NCI-H1694 treated with DMSO at 0.1 percent for 48 hours (cell line): ENCODE results near the gene AGAP5.
"Not testable (repeated sequence)": the region's sequence is repeated elsewhere in the genome, so short reads cannot be mapped to it uniquely, and the experiment has no call there.

Experiments used
- DNase-seq: peaks from one replicate; lab custom pipeline; 2025; lab: John Stamatoyannopoulos, UW

The AGAP5 gene

DNA sequence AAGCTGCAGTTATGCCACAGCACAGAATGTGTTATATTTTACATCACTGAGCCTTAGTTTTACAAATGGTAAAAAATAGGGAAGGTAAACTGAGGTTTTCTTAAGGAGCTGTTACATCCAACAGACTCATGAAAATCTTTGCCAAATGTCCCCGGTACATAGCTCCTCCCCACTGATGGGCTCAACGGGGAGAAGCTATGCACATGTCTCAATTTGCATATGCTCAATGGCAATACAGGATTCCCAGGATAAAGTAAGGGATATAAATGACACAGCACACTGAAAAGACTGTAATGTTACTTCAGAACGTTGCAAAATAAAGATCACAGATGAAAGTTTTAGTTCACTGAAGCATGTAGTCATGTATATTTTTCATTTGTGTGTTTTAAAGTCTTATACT lies 16.6 kb upstream of the AGAP5 start:
- not testable (repeated sequence) for DNase-seq

GRCh38 chr10:73713912-73714311 lies 16.0 kb upstream of the AGAP5 start:
- not testable (repeated sequence) for DNase-seq

- not testable (repeated sequence) for DNase-seq
Measured at GRCh38 chr10:73711683-73712082, 13.8 kb upstream of the AGAP5 start.

DNA sequence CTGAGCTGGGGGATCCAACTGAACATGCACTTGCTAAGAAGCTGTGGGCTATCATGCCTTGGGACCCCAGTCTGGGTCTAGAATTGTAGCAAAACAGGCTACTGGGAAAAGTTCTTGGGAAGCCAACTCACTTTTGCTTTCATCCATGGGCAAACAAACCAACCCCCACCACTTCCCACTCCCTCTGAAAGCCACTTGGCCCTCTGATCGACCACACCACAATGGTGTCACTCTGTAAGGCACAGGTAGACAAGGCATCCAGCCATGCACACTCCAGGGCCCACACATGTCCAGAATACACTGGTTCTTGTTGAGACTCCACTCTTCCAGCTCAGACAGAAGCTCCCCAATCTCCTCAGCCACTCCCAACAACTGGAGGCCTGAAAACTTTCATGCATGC lies 10.2 kb upstream of the AGAP5 start:
- DNase-seq: not testable (repeated sequence)

- not testable (repeated sequence) for DNase-seq
Measured at GRCh38 chr10:73707628-73708027, 9.7 kb upstream of the AGAP5 start.

GRCh38 chr10:73706488-73706887 lies 8.6 kb upstream of the AGAP5 start:
- not testable (repeated sequence) for DNase-seq

DNA sequence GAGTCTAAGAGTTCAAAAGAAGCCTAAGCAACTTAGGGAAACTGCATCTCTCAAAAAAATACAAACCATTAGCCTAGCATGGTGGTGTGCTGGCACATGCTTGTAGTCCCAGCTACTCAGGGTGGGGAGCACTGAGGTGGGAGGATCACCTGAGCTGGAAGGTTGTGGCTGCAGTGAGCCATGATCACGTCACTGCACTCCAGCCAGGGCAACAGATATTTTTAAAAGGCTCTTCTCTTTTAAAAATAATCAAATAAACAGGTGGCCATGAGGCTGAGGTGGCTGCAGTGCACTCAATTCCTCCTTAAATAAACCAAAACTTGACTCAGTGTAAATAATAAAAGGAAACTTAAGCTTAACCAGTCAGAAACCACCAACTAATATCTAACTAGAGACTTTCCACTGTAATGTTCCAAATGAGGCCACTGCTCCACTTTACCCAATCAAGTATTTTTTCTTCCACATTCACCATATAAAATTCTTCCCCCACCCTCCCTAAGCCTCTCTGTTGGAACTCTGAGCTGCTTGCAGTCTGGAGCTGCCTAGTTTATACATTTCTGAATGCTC lies 7.7 kb upstream of the AGAP5 start:
- DNase-seq: not testable (repeated sequence)

- not testable (repeated sequence) for DNase-seq
Measured at GRCh38 chr10:73703924-73704323, 6.0 kb upstream of the AGAP5 start.

DNA sequence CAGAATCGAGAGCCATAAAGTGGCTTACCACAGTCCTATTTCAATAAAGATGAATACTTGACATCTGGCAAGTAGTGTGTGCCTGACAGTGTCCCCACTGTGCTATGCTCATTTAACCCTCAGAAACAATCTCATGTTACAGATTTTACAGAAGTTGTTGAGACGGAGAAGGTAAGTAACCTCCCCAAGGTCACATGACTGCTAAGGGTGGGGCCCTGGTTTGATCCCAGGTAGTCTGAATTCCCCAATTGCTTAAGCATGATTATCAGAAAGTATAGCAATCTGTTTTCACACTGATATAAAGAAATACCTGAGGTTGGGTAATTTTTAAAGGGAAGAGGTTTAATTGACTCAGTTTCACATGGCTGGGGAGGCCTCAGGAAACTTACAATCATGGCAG lies 910 bp upstream of the AGAP5 start:
- DNase-seq: not testable (repeated sequence)

- not testable (repeated sequence) for DNase-seq
Measured at GRCh38 chr10:73695302-73695701, 2.6 kb downstream of the AGAP5 start.

GRCh38 chr10:73690755-73691154 lies 7.2 kb downstream of the AGAP5 start:
- not testable (repeated sequence) for DNase-seq

DNA sequence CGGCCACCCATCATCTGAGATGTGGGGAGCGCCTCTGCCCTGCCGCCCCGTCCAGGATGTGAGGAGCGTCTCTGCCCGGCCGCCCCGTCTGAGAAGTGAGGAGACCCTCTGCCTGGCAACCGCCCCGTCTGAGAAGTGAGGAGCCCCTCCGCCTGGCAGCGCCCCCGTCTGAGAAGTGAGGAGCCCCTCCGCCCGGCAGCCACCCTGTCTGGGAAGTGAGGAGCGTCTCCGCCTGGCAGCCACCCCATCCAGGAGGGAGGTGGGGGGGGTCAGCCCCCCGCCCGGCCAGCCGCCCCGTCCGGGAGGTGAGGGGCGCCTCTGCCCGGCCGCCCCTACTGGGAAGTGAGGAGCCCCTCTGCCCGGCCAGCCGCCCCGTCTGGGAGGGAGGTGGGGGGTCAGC lies 8.3 kb downstream of the AGAP5 start:
- not testable (repeated sequence) for DNase-seq

GRCh38 chr10:73687641-73688040 lies 10.3 kb downstream of the AGAP5 start:
- not testable (repeated sequence) for DNase-seq

- DNase-seq: not testable (repeated sequence)
Measured at GRCh38 chr10:73674546-73674945, 23.4 kb downstream of the AGAP5 start.

GRCh38 chr10:73668378-73668777 lies 29.5 kb downstream of the AGAP5 start:
- not testable (repeated sequence) for DNase-seq

GRCh38 chr10:73666153-73666809 lies 31.6 kb downstream of the AGAP5 start:
- DNase-seq: not testable (repeated sequence)

DNA sequence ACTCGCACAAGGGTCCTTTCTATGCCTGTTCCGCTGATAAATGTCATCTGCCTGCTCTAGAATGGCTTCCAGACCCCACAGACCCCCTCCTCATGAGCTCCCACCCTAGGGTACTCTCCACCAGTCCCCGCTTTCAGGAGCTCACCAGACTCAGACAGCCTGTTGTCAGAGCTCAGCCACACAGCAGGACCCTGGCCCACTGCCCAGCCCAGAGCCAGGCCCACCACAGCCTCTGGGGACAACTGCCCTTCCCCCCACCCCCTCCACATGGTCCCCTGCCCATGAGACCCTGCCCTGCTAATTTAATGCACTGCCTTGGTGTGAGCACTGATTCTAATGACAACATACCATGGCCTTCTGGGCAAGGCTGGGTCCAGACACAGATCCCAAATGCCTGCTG lies 32.3 kb downstream of the AGAP5 start:
- not testable (repeated sequence) for DNase-seq

GRCh38 chr10:73664156-73665040 lies 33.5 kb downstream of the AGAP5 start:
- not testable (repeated sequence) for DNase-seq

- DNase-seq: not testable (repeated sequence)
Measured at GRCh38 chr10:73663621-73664020, 34.3 kb downstream of the AGAP5 start.

GRCh38 chr10:73662705-73663104 lies 35.2 kb downstream of the AGAP5 start:
- DNase-seq: not testable (repeated sequence)

- no peak for DNase-seq
Measured at GRCh38 chr10:73655990-73656298, 42.0 kb downstream of the AGAP5 start, which contains the start of gene SYNPO2L. Gene SYNPO2L, minus strand, starts transcription at chr10:73656029. Its CDS starts 107 bp downstream, at chr10:73655922.

- DNase-seq: no peak
Measured at GRCh38 chr10:73655257-73655989, 42.5 kb downstream of the AGAP5 start.
